H9 (cell line): ENCODE data around the gene NCAM2. TPM values are rescaled to one million over a fixed set of nuclear protein-coding genes. Genes with fewer than 3 reads are reported as not detected.

Source experiments
- DNase-seq: peaks from one replicate; pipeline ENCODE4 v3.0.0-alpha.2; 2017
- H2AFZ ChIP-seq: one replicate; pipeline ENCODE4 v1.6.1; 2013; ENCODE audit warnings: mild to moderate bottlenecking, low read length, control low read depth, moderate library complexity
- H2AK5ac ChIP-seq: 2 replicates; pipeline ENCODE4 v1.6.1; 2013; ENCODE audit warnings: low read length, control low read depth, mixed read lengths; ENCODE audit not compliant: insufficient read length
- H2BK120ac ChIP-seq: one replicate; pipeline ENCODE4 v1.6.1; 2013; ENCODE audit warnings: low read depth, mild to moderate bottlenecking, low read length, control low read depth, inconsistent platforms; ENCODE audit not compliant: poor library complexity, severe bottlenecking
- H2BK12ac ChIP-seq: 2 replicates; pipeline ENCODE4 v1.6.1; 2013; ENCODE audit warnings: low read length, control low read depth, mixed read lengths, low read depth; ENCODE audit not compliant: insufficient read length
- H2BK15ac ChIP-seq: 2 replicates; pipeline ENCODE4 v1.6.1; 2013; ENCODE audit warnings: low read depth, low read length, control low read depth
- H2BK20ac ChIP-seq: one replicate; pipeline ENCODE4 v1.6.1; 2013; ENCODE audit warnings: low read depth, mild to moderate bottlenecking, low read length, control low read depth, inconsistent platforms; ENCODE audit not compliant: poor library complexity, severe bottlenecking
- H2BK5ac ChIP-seq: 2 replicates; pipeline ENCODE4 v1.6.1; 2013; ENCODE audit warnings: low read length, control low read depth, mixed read lengths; ENCODE audit not compliant: insufficient read length
- H3K14ac ChIP-seq: 2 replicates; pipeline ENCODE4 v1.6.1; 2013; ENCODE audit warnings: low read length, control low read depth; ENCODE audit not compliant: insufficient read depth
- H3K18ac ChIP-seq: 2 replicates; pipeline ENCODE4 v1.6.1; 2013; ENCODE audit warnings: low read depth, mild to moderate bottlenecking, mixed read lengths, low read length, control low read depth; ENCODE audit not compliant: insufficient read length
- H3K23ac ChIP-seq: 2 replicates; pipeline ENCODE4 v1.6.1; 2013; ENCODE audit warnings: low read length, control low read depth, mixed read lengths, low read depth; ENCODE audit not compliant: insufficient read length
- H3K23me2 ChIP-seq: 2 replicates; pipeline ENCODE4 v1.6.1; 2013; ENCODE audit warnings: low read depth, mild to moderate bottlenecking, mixed read lengths, low read length, control low read depth; ENCODE audit not compliant: insufficient read length, poor library complexity, severe bottlenecking
- H3K27ac ChIP-seq: 2 replicates; pipeline ENCODE4 v1.5.1; 2013; ENCODE audit warnings: low read length, control low read depth, mixed read lengths, low read depth; ENCODE audit not compliant: insufficient read length
- H3K27me3 ChIP-seq: 2 replicates; pipeline ENCODE4 v1.6.1; 2013; ENCODE audit warnings: low read length, control low read depth, inconsistent platforms; ENCODE audit not compliant: insufficient read depth
- H3K4ac ChIP-seq: 2 replicates; pipeline ENCODE4 v1.6.1; 2013; ENCODE audit warnings: low read depth, mild to moderate bottlenecking, control low read depth, inconsistent platforms, low read length, moderate library complexity
- H3K4me1 ChIP-seq: 2 replicates; pipeline ENCODE4 v1.6.1; 2013; ENCODE audit warnings: low read length, control low read depth, inconsistent platforms; ENCODE audit not compliant: insufficient read depth
- H3K4me2 ChIP-seq: 2 replicates; pipeline ENCODE4 v1.6.1; 2013; ENCODE audit warnings: low read length, control low read depth, mixed read lengths; ENCODE audit not compliant: insufficient read length, insufficient read depth
- H3K56ac ChIP-seq: 2 replicates; pipeline ENCODE4 v1.6.1; 2013; ENCODE audit warnings: low read depth, mild to moderate bottlenecking, mixed read lengths, low read length, control low read depth; ENCODE audit not compliant: insufficient read length
- H3K79me1 ChIP-seq: 2 replicates; pipeline ENCODE4 v1.6.1; 2013; ENCODE audit warnings: low read depth, mild to moderate bottlenecking, moderate library complexity, low read length, control low read depth, inconsistent platforms; ENCODE audit not compliant: insufficient read depth, poor library complexity, severe bottlenecking
- H3K79me2 ChIP-seq: 2 replicates; pipeline ENCODE4 v1.6.1; 2013; ENCODE audit warnings: low read length, control low read depth, inconsistent platforms; ENCODE audit not compliant: insufficient read depth
- H3K9ac ChIP-seq: 2 replicates; pipeline ENCODE4 v1.6.1; 2013; ENCODE audit warnings: low read length, control low read depth, mixed read lengths; ENCODE audit not compliant: insufficient read length; ENCODE audit errors: extremely low read depth
- H3K9me3 ChIP-seq: one replicate; pipeline ENCODE4 v1.6.1; 2013; ENCODE audit warnings: low read depth, low read length, inconsistent platforms; ENCODE audit not compliant: control insufficient read depth
- H3T11ph ChIP-seq: one replicate; pipeline ENCODE4 v1.6.1; 2013; ENCODE audit warnings: mild to moderate bottlenecking, low read length, control low read depth, inconsistent platforms
- H4K20me1 ChIP-seq: one replicate; pipeline ENCODE4 v1.6.1; 2013; ENCODE audit not compliant: control insufficient read depth, insufficient read length, insufficient read depth
- H4K5ac ChIP-seq: 2 replicates; pipeline ENCODE4 v1.6.1; 2013; ENCODE audit warnings: low read depth, mild to moderate bottlenecking, mixed read lengths, low read length, control low read depth; ENCODE audit not compliant: insufficient read length
- H4K8ac ChIP-seq: replicated peaks from 2 replicates; pipeline ENCODE4 v1.6.1; 2013; ENCODE audit warnings: low read length, control low read depth, mixed read lengths, low read depth; ENCODE audit not compliant: insufficient read length
- H4K91ac ChIP-seq: 2 replicates; pipeline ENCODE4 v1.6.1; 2013; ENCODE audit warnings: low read depth, mild to moderate bottlenecking, moderate library complexity, mixed read lengths, low read length, control low read depth; ENCODE audit not compliant: insufficient read length
- H3K27ac Mint-ChIP-seq, 3 experiments: 2 replicates in 2 of 3; 3 replicates in 1 of 3; pipeline ENCODE4 v1.8.0; 2020 to 2021; ENCODE audit warnings: mixed read lengths in 3 of 3, mild to moderate bottlenecking in 1 of 3, moderate library complexity in 1 of 3
- H3K27me3 Mint-ChIP-seq: 2 replicates; pipeline ENCODE4 v1.8.0; 2021; ENCODE audit warnings: low read depth, mild to moderate bottlenecking, moderate library complexity, mixed read lengths
- H3K36me3 Mint-ChIP-seq, 3 experiments: 2 replicates in 2 of 3; 3 replicates in 1 of 3; pipeline ENCODE4 v1.8.0; 2020 to 2021; ENCODE audit warnings: low read depth in 3 of 3, mixed read lengths in 3 of 3; ENCODE audit not compliant: insufficient read depth in 1 of 3
- H3K4me1 Mint-ChIP-seq, 2 experiments: 2 replicates each; pipeline ENCODE4 v1.8.0; 2020; ENCODE audit warnings: mixed read lengths in 2 of 2
- H3K4me3 Mint-ChIP-seq, 2 experiments: 2 replicates in 1 of 2; 3 replicates in 1 of 2; pipeline ENCODE4 v1.8.0; 2020 to 2021; ENCODE audit warnings: mild to moderate bottlenecking in 2 of 2, mixed read lengths in 2 of 2, moderate library complexity in 1 of 2
- H3K9me3 Mint-ChIP-seq, 2 experiments: 2 replicates in 1 of 2; 3 replicates in 1 of 2; pipeline ENCODE4 v1.8.0; 2020; ENCODE audit warnings: mild to moderate bottlenecking in 2 of 2, mixed read lengths in 2 of 2, moderate library complexity in 1 of 2
- CTCF ChIP-seq: fragments of 200-600 bp; sonication (generic); conservative IDR thresholded peaks from 3 replicates; pipeline ENCODE4 v1.8.0; 2021; ENCODE audit warnings: antibody characterized with exemption, mild to moderate bottlenecking
- WGBS: extraction: QIAGEN DNeasy Blood & Tissue Kit; methylation state at CpG from one replicate; pipeline ENCODE4 v1.1.7; 2013; ENCODE audit warnings: missing lambda C conversion rate, low lambda C conversion rate, mixed read lengths; ENCODE audit not compliant: insufficient read length; ENCODE audit errors: extremely low coverage; 5-methylcytosine and 5-hydroxymethylcytosine counted together
- total RNA-seq: library from RNA; stranded (reverse); gene quantifications from 2 replicates; pipeline ENCODE4 v1.2.1, GENCODE V29; 2021

NCAM2 gene
- total RNA-seq, 1 experiment from 2014 or later, result 2.2 TPM

DNA sequence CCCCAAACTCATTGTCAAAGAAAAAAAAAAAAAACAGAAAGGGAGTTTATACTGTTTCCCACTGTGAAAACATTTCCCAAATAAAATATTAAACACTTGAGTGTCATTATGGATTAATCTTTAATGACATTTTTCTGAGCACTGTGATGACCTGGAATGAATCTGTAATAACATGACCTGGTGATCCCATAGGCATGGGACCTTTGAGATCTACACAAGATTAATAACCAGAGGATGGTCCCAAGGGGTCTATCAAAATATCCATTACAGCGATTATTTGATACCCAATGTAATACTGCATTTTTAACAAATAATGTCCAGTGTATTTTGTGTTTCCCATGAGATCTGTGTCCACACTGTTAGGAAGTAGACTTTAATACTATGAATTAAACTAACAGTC is 32.4 kb upstream of the NCAM2 start:
- no peak overlapping the region for H3K9ac ChIP-seq
- H3K9me3 ChIP-seq, result no peaks in the 10 kb centered on the region
- H3K4me3 Mint-ChIP-seq, result no peak overlapping the region
- no peak for DNase-seq
- no peak overlapping the region for H3K14ac ChIP-seq
- no peak overlapping the region for H3K27ac Mint-ChIP-seq
- H3K79me1 ChIP-seq, result no peaks in the 10 kb centered on the region
- WGBS, result no CpG with 5 or more reads among the region's 1 CpG
- H2BK120ac ChIP-seq, result no peak overlapping the region
- no peak overlapping the region for H2BK5ac ChIP-seq
- H3T11ph ChIP-seq, result no peak overlapping the region
- no peak overlapping the region for H4K91ac ChIP-seq
- peaks cover 1% of the 10 kb centered on the region in 2 experiments; a peak in 2 of 4 replicates for H3K4me1 Mint-ChIP-seq
- H3K18ac ChIP-seq, result no peak overlapping the region
- H2BK20ac ChIP-seq, result no peak overlapping the region
- no peak for TF ChIP-seq CTCF
- no peak overlapping the region for H2BK12ac ChIP-seq
- H3K4ac ChIP-seq, result no peak overlapping the region
- no peaks in the 10 kb centered on the region for H3K27me3 Mint-ChIP-seq
- H3K79me2 ChIP-seq, result no peaks in the 10 kb centered on the region
- H2AFZ ChIP-seq, result no peak overlapping the region
- H4K5ac ChIP-seq, result no peak overlapping the region
- no peak overlapping the region for H3K27ac ChIP-seq
- H3K27me3 ChIP-seq, result no peaks in the 10 kb centered on the region
- H2AK5ac ChIP-seq, result no peak overlapping the region
- H4K20me1 ChIP-seq, result no peaks in the 10 kb centered on the region
- H4K8ac ChIP-seq, result no peak overlapping the region
- no peak overlapping the region for H3K4me2 ChIP-seq
- H2BK15ac ChIP-seq, result no peak overlapping the region
- H3K9me3 Mint-ChIP-seq, result no peaks in the 10 kb centered on the region
- no peaks in the 10 kb centered on the region for H3K23me2 ChIP-seq
- H3K56ac ChIP-seq, result no peak overlapping the region
- H3K36me3 Mint-ChIP-seq, result no peaks in the 10 kb centered on the region
- no peaks in the 10 kb centered on the region for H3K4me1 ChIP-seq
- no peak overlapping the region for H3K23ac ChIP-seq
